SK-N-SH treated with all-trans-retinoic acid at 6 μM for 48 hours (cell line): Measurements from ENCODE around the gene PLSCR2.

Source experiments
- ATAC-seq: fragments of 200-7000 bp; cut with Tn5 transposase; 3 replicates; pipeline ENCODE4 v1.9.1; 2020; ENCODE audit warnings: mild to moderate bottlenecking, moderate library complexity
- ARNTL ChIP-seq: fragments of 450-650 bp; formaldehyde crosslinking; IDR thresholded peaks from 2 replicates; pipeline ENCODE4 v1.5.0; 2020; ENCODE audit warnings: low read depth, mild to moderate bottlenecking, moderate library complexity, borderline replicate concordance
- BACH2 ChIP-seq: fragments of 250-450 bp; sonication (Bioruptor Pico); IDR thresholded peaks from 2 replicates; pipeline ENCODE4 v1.9.0; 2021; ENCODE audit warnings: mild to moderate bottlenecking, borderline replicate concordance
- CREB5 ChIP-seq: fragments of 250-450 bp; sonication (Bioruptor Pico); IDR thresholded peaks from 2 replicates; pipeline ENCODE4 v1.5.1; 2020; ENCODE audit warnings: low read depth, mild to moderate bottlenecking, moderate library complexity
- CSDC2 ChIP-seq: fragments of 250-450 bp; sonication (Bioruptor Pico); IDR thresholded peaks from 2 replicates; pipeline ENCODE4 v1.5.0; 2020; ENCODE audit warnings: mild to moderate bottlenecking, moderate library complexity
- GLIS3 ChIP-seq: fragments of 250-450 bp; sonication (Bioruptor Pico); IDR thresholded peaks from 2 replicates; pipeline ENCODE4 v1.5.0; 2020; ENCODE audit warnings: mild to moderate bottlenecking, moderate library complexity
- ISL1 ChIP-seq: fragments of 250-450 bp; sonication (Bioruptor Pico); IDR thresholded peaks from 2 replicates; pipeline ENCODE4 v2.1.2; 2022; ENCODE audit warnings: mild to moderate bottlenecking, moderate library complexity
- OSR1 ChIP-seq: fragments of 250-450 bp; sonication (Bioruptor Pico); IDR thresholded peaks from 2 replicates; pipeline ENCODE4 v1.8.0; 2022; ENCODE audit warnings: moderate library complexity, mild to moderate bottlenecking, inconsistent platforms
- PATZ1 ChIP-seq: fragments of 250-450 bp; sonication (Bioruptor Pico); IDR thresholded peaks from 2 replicates; pipeline ENCODE4 v1.8.0; 2020; ENCODE audit warnings: mild to moderate bottlenecking, moderate library complexity, borderline replicate concordance
- PPARA ChIP-seq: fragments of 250-450 bp; sonication (Bioruptor Pico); IDR thresholded peaks from 2 replicates; pipeline ENCODE4 v1.5.0; 2020; ENCODE audit warnings: mild to moderate bottlenecking, borderline replicate concordance
- RARB ChIP-seq: fragments of 250-450 bp; sonication (Bioruptor Pico); IDR thresholded peaks from 2 replicates; pipeline ENCODE4 v1.8.0; 2021; ENCODE audit warnings: mild to moderate bottlenecking, moderate library complexity
- SNAI2 ChIP-seq: fragments of 250-450 bp; sonication (Bioruptor Pico); IDR thresholded peaks from 2 replicates; pipeline ENCODE4 v1.5.0; 2020; ENCODE audit warnings: mild to moderate bottlenecking, moderate library complexity
- TCF4 ChIP-seq: fragments of 250-450 bp; sonication (Bioruptor Pico); IDR thresholded peaks from 2 replicates; pipeline ENCODE4 v1.8.0; 2021; ENCODE audit warnings: mild to moderate bottlenecking, moderate library complexity, borderline replicate concordance
- TOX ChIP-seq: fragments of 250-450 bp; sonication (Bioruptor Pico); IDR thresholded peaks from 2 replicates; pipeline ENCODE4 v1.8.0; 2021; ENCODE audit warnings: mild to moderate bottlenecking, moderate library complexity, borderline replicate concordance
- TSHZ2 ChIP-seq: fragments of 250-450 bp; sonication (Bioruptor Pico); IDR thresholded peaks from 2 replicates; pipeline ENCODE4 v1.5.0; 2020; ENCODE audit warnings: mild to moderate bottlenecking, moderate library complexity
- ZC3H10 ChIP-seq: fragments of 250-450 bp; sonication (Bioruptor Pico); IDR thresholded peaks from 2 replicates; pipeline ENCODE4 v1.5.1; 2021; ENCODE audit warnings: mild to moderate bottlenecking, moderate library complexity
- ZFP3 ChIP-seq: fragments of 250-450 bp; sonication (Bioruptor Pico); IDR thresholded peaks from 2 replicates; pipeline ENCODE4 v1.5.0; 2020; ENCODE audit warnings: mild to moderate bottlenecking, moderate library complexity
- ZFP30 ChIP-seq: fragments of 450-650 bp; formaldehyde crosslinking; IDR thresholded peaks from 2 replicates; pipeline ENCODE4 v1.5.0; 2022; ENCODE audit warnings: mild to moderate bottlenecking, moderate library complexity
- ZNF565 ChIP-seq: fragments of 450-650 bp; formaldehyde crosslinking; conservative IDR thresholded peaks from 2 replicates; pipeline ENCODE4 v1.5.0; 2020; ENCODE audit warnings: low read depth, mild to moderate bottlenecking, moderate library complexity
- ZNF70 ChIP-seq: fragments of 450-650 bp; formaldehyde crosslinking; IDR thresholded peaks from 2 replicates; pipeline ENCODE4 v1.5.0; 2020; ENCODE audit warnings: mild to moderate bottlenecking, moderate library complexity

Gene PLSCR2

GRCh38 chr3:146468671-146469149, 651 bp downstream of the PLSCR2 start:
- ATAC-seq = peak; percentile 45
- TF ChIP-seq PPARA (CRISPR knock-in tag) (no peak), ZC3H10 (CRISPR knock-in tag) (no peak), ZFP30 (CRISPR knock-in tag) (no peak), ZNF70 (CRISPR knock-in tag) (no peak), ISL1 (CRISPR knock-in tag) (no peak), TOX (CRISPR knock-in tag) (no peak), SNAI2 (no peak), RARB (CRISPR knock-in tag) (no peak)

- TF ChIP-seq BACH2 (CRISPR knock-in tag) (no peak), ZFP3 (CRISPR knock-in tag) (no peak), ARNTL (CRISPR knock-in tag) (no peak), ISL1 (CRISPR knock-in tag) (no peak), TOX (CRISPR knock-in tag) (no peak)
- no peak for ATAC-seq
Measured at GRCh38 chr3:146468234-146468633, 1.1 kb downstream of the PLSCR2 start.

- ATAC-seq = no peak
- TF ChIP-seq CSDC2 (CRISPR knock-in tag) = no peak
- TF ChIP-seq CREB5 (CRISPR knock-in tag) = no peak
- no peak for TF ChIP-seq ZNF70 (CRISPR knock-in tag)
- no peak for TF ChIP-seq TOX (CRISPR knock-in tag)
- TF ChIP-seq PATZ1 (CRISPR knock-in tag) = no peak
- no peak for TF ChIP-seq ZNF565 (CRISPR knock-in tag)
- TF ChIP-seq ARNTL (CRISPR knock-in tag) = no peak
- TF ChIP-seq TSHZ2 = no peak
- no peak for TF ChIP-seq BACH2 (CRISPR knock-in tag)
- no peak for TF ChIP-seq ZFP30 (CRISPR knock-in tag)
- TF ChIP-seq GLIS3 = no peak
- TF ChIP-seq OSR1 (CRISPR knock-in tag) = no peak
- no peak for TF ChIP-seq ISL1 (CRISPR knock-in tag)
- no peak for TF ChIP-seq PPARA (CRISPR knock-in tag)
- no peak for TF ChIP-seq RARB (CRISPR knock-in tag)
- no peak for TF ChIP-seq TCF4
- TF ChIP-seq ZFP3 (CRISPR knock-in tag) = no peak
Measured at GRCh38 chr3:146466604-146467003, 2.8 kb downstream of the PLSCR2 start.

- ATAC-seq = no peak
- TF ChIP-seq CSDC2 (CRISPR knock-in tag) (no peak), ZFP3 (CRISPR knock-in tag) (no peak), SNAI2 (no peak)
Measured at GRCh38 chr3:146465693-146466465, 3.5 kb downstream of the PLSCR2 start.

GRCh38 chr3:146464783-146465182, 4.6 kb downstream of the PLSCR2 start:
- TF ChIP-seq SNAI2 = no peak
- TF ChIP-seq GLIS3 = no peak
- no peak for TF ChIP-seq ZFP30 (CRISPR knock-in tag)
- TF ChIP-seq BACH2 (CRISPR knock-in tag) = no peak
- TF ChIP-seq OSR1 (CRISPR knock-in tag) = no peak

More at GRCh38 chr3:146464783-146465182, 4.6 kb downstream of the PLSCR2 start:
- ATAC-seq = no peak
